Stimulated activated CD4-positive, alpha-beta T cell treated with anti-CD3 and anti-CD28 coated beads, Interleukin-4, amount 100 ng/mL, for 1 hour (primary cell): ENCODE results near the gene FEM1C.

Experiments
- DNase-seq: peaks from one replicate; pipeline ENCODE4 v3.0.0-alpha.2; 2020

The FEM1C gene

GRCh38 chr5:115544436-115545350 is at the start of gene FEM1C:
Gene FEM1C (minus strand): TSS chr5:115544775. CDS start chr5:115543493, 1,282 bp downstream.
- DNase-seq, result peak; percentile 100

GRCh38 chr5:115589043-115589442 is 44.5 kb upstream of the FEM1C start:
- DNase-seq, result no peak

GRCh38 chr5:115588640-115589039 is 44.1 kb upstream of the FEM1C start:
- no peak for DNase-seq

- no peak for DNase-seq
Measured at GRCh38 chr5:115586525-115587146, 42.1 kb upstream of the FEM1C start.

- no peak for DNase-seq
Measured at GRCh38 chr5:115585265-115585664, 40.7 kb upstream of the FEM1C start.

- DNase-seq, result no peak
Measured at GRCh38 chr5:115584501-115584900, 39.9 kb upstream of the FEM1C start.

GRCh38 chr5:115583474-115583873 is 38.9 kb upstream of the FEM1C start:
- DNase-seq, result no peak

GRCh38 chr5:115580941-115581340 is 36.4 kb upstream of the FEM1C start:
- no peak for DNase-seq

- DNase-seq, result no peak
Measured at GRCh38 chr5:115579747-115580173, 35.2 kb upstream of the FEM1C start.

- DNase-seq, result no peak
Measured at GRCh38 chr5:115579216-115579615, 34.6 kb upstream of the FEM1C start.

GRCh38 chr5:115578657-115579056 is 34.1 kb upstream of the FEM1C start:
- no peak for DNase-seq

- no peak for DNase-seq
Measured at GRCh38 chr5:115577741-115578140, 33.2 kb upstream of the FEM1C start.

GRCh38 chr5:115577329-115577728 is 32.8 kb upstream of the FEM1C start:
- no peak for DNase-seq

- DNase-seq, result no peak
Measured at GRCh38 chr5:115575167-115576070, 30.8 kb upstream of the FEM1C start.

GRCh38 chr5:115573133-115573532 is 28.6 kb upstream of the FEM1C start:
- no peak for DNase-seq

GRCh38 chr5:115571441-115571878 is 26.9 kb upstream of the FEM1C start:
- no peak for DNase-seq

GRCh38 chr5:115568668-115569067 is 24.1 kb upstream of the FEM1C start:
- no peak for DNase-seq

GRCh38 chr5:115565233-115565632 is 20.7 kb upstream of the FEM1C start:
- DNase-seq, result no peak

- DNase-seq, result no peak
Measured at GRCh38 chr5:115561176-115561575, 16.6 kb upstream of the FEM1C start.

GRCh38 chr5:115559524-115559923 is 14.9 kb upstream of the FEM1C start:
- no peak for DNase-seq

GRCh38 chr5:115558388-115558956 is 13.9 kb upstream of the FEM1C start:
- no peak for DNase-seq

- DNase-seq, result no peak
Measured at GRCh38 chr5:115557667-115558387, 13.3 kb upstream of the FEM1C start.
